KMS-11 (cell line): Measurements from ENCODE around the gene SEMA6D.

ENCODE experiments used
- H2AFZ ChIP-seq: fragments of 200-600 bp; sonication (generic); 2 replicates; pipeline ENCODE4 v1.6.1; 2016; ENCODE audit warnings: antibody characterized with exemption, mixed run types, low read depth
- H3K27ac ChIP-seq: fragments of 200-600 bp; sonication (generic); 2 replicates; pipeline ENCODE4 v1.6.1; 2016; ENCODE audit warnings: mild to moderate bottlenecking, mixed run types
- H3K27me3 ChIP-seq: fragments of 200-600 bp; sonication (generic); 2 replicates; pipeline ENCODE4 v1.6.1; 2017; ENCODE audit warnings: mild to moderate bottlenecking, low read depth, mixed run types, moderate library complexity; ENCODE audit not compliant: insufficient read depth
- H3K36me3 ChIP-seq: fragments of 200-600 bp; sonication (generic); 2 replicates; pipeline ENCODE4 v1.6.1; 2017; ENCODE audit warnings: mild to moderate bottlenecking, mixed run types; ENCODE audit not compliant: insufficient read depth
- H3K4me1 ChIP-seq: fragments of 200-600 bp; sonication (generic); 2 replicates; pipeline ENCODE4 v1.6.1; 2016; ENCODE audit warnings: mild to moderate bottlenecking, low read depth, mixed run types; ENCODE audit not compliant: poor library complexity, severe bottlenecking
- H3K4me2 ChIP-seq: fragments of 200-600 bp; sonication (generic); 2 replicates; pipeline ENCODE4 v1.7.0; 2016; ENCODE audit warnings: mild to moderate bottlenecking, mixed run types
- H3K4me3 ChIP-seq: fragments of 200-600 bp; sonication (generic); IDR thresholded peaks from 2 replicates; pipeline ENCODE4 v1.6.1; 2017; ENCODE audit warnings: low read depth, low read length, mixed read lengths; ENCODE audit not compliant: insufficient read depth
- H3K79me2 ChIP-seq: fragments of 200-600 bp; sonication (generic); 2 replicates; pipeline ENCODE4 v1.6.1; 2016; ENCODE audit warnings: low read depth, mixed run types; ENCODE audit not compliant: insufficient read depth
- H3K9ac ChIP-seq: fragments of 200-600 bp; sonication (generic); 2 replicates; pipeline ENCODE4 v1.6.1; 2016; ENCODE audit warnings: mild to moderate bottlenecking, mixed run types
- H4K20me1 ChIP-seq: fragments of 200-600 bp; sonication (generic); 2 replicates; pipeline ENCODE4 v1.6.1; 2016; ENCODE audit warnings: mild to moderate bottlenecking, mixed run types; ENCODE audit not compliant: insufficient read depth
- CTCF ChIP-seq: fragments of 200-600 bp; sonication (generic); conservative IDR thresholded peaks from 2 replicates; pipeline ENCODE4 v1.6.1; 2017; ENCODE audit warnings: low read depth, mild to moderate bottlenecking, antibody characterized with exemption, low read length, moderate library complexity, mixed read lengths

SEMA6D gene

GRCh38 chr15:47685141-47685870 is 32.0 kb upstream of the SEMA6D start:
- no peaks in the 10 kb centered on the region for H4K20me1 ChIP-seq
- H3K79me2 ChIP-seq = no peaks in the 10 kb centered on the region
- no peaks in the 10 kb centered on the region for H3K4me1 ChIP-seq
- no peak overlapping the region for H2AFZ ChIP-seq
- H3K27ac ChIP-seq = no peak overlapping the region
- no peaks in the 10 kb centered on the region for H3K27me3 ChIP-seq
- H3K9ac ChIP-seq = no peak overlapping the region
- TF ChIP-seq CTCF = no peak
- H3K4me3 ChIP-seq = no peak overlapping the region
- no peaks in the 10 kb centered on the region for H3K36me3 ChIP-seq
- H3K4me2 ChIP-seq = no peak overlapping the region

- Histone ChIP-seq H3K4me2 (no peak overlapping the region), H3K9ac (no peak overlapping the region)
- no peak for TF ChIP-seq CTCF
Observed at GRCh38 chr15:47688573-47689086, 28.7 kb upstream of the SEMA6D start.

DNA sequence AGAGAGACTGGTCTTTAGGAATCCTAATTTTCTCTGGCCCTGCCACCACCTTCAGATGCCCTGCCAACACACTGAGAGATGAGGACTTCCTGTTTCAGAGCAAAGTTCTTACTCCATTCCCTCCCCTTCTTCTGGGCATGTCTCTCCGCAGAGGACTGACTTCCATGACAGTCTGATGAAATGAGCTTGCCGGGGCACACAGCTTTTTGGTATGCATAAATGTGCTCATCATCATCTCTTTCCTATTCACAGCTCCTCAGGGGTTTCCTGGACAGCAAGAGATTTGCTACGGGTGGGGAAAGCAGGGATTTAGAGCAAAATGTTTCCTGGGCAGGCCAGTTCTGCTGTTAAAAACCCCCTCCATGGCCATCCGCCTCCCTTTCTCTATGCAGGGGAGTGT is 27.6 kb upstream of the SEMA6D start:
- H3K27me3 ChIP-seq = no peaks in the 10 kb centered on the region
- H3K27ac ChIP-seq = no peak overlapping the region
- H3K36me3 ChIP-seq = no peaks in the 10 kb centered on the region
- no peak overlapping the region for H2AFZ ChIP-seq
- no peak overlapping the region for H3K9ac ChIP-seq
- no peak overlapping the region for H3K4me3 ChIP-seq
- no peak overlapping the region for H3K4me2 ChIP-seq
- H3K4me1 ChIP-seq = no peaks in the 10 kb centered on the region
- no peaks in the 10 kb centered on the region for H3K79me2 ChIP-seq
- H4K20me1 ChIP-seq = no peaks in the 10 kb centered on the region
- no peak for TF ChIP-seq CTCF

More at GRCh38 chr15:47688573-47689086, 28.7 kb upstream of the SEMA6D start:
- Histone ChIP-seq H3K4me3 (no peak overlapping the region), H4K20me1 (no peaks in the 10 kb centered on the region), H3K4me1 (no peaks in the 10 kb centered on the region), H3K36me3 (no peaks in the 10 kb centered on the region), H3K27ac (no peak overlapping the region), H2AFZ (no peak overlapping the region), H3K27me3 (no peaks in the 10 kb centered on the region), H3K79me2 (no peaks in the 10 kb centered on the region)

- Histone ChIP-seq H3K4me1 (no peaks in the 10 kb centered on the region), H3K4me2 (no peak overlapping the region), H3K27ac (no peak overlapping the region), H3K4me3 (no peak overlapping the region), H3K79me2 (no peaks in the 10 kb centered on the region), H4K20me1 (no peaks in the 10 kb centered on the region), H3K27me3 (no peaks in the 10 kb centered on the region), H2AFZ (no peak overlapping the region), H3K9ac (no peak overlapping the region), H3K36me3 (no peaks in the 10 kb centered on the region)
- TF ChIP-seq CTCF = no peak
Observed at GRCh38 chr15:47691882-47692281, 25.4 kb upstream of the SEMA6D start.
